Measurements from ENCODE around the gene MTMR3.
"Not testable (repeated sequence)": the region's sequence is repeated elsewhere in the genome, so short reads cannot be mapped to it uniquely, and the experiment has no call there.

Gene MTMR3

GRCh38 chr22:29951791-29952413, 68.9 kb downstream of the MTMR3 start:
- H3K9ac ChIP-seq (ENCODE audit: low read depth in 1 of 2, low read length in 2 of 2): no peak overlapping the region
- no peaks in the 10 kb centered on the region for H3K9me3 ChIP-seq (ENCODE audit: control insufficient read depth in 1 of 2, low read length in 2 of 2)
- no peak overlapping the region for H3K4me3 ChIP-seq (ENCODE audit: low read depth in 1 of 2, low read length in 2 of 2)
- H3K27ac ChIP-seq (ENCODE audit: low read depth, low read length): no peak overlapping the region
- H3K36me3 ChIP-seq (ENCODE audit: control insufficient read depth in 1 of 2, insufficient read depth in 2 of 2, low read length in 2 of 2): no peaks in the 10 kb centered on the region
- H3K4me1 ChIP-seq (ENCODE audit: control insufficient read depth in 1 of 2, insufficient read depth in 2 of 2, low read length in 2 of 2): no peaks in the 10 kb centered on the region
- H3K27me3 ChIP-seq (ENCODE audit: control insufficient read depth in 1 of 2, insufficient read depth in 2 of 2, low read length in 2 of 2): no peaks in the 10 kb centered on the region

- H3K4me3 ChIP-seq (ENCODE audit: low read depth in 1 of 2, low read length in 2 of 2): no peak overlapping the region
- H3K27ac ChIP-seq (ENCODE audit: low read depth, low read length): no peak overlapping the region
- no peaks in the 10 kb centered on the region for H3K4me1 ChIP-seq (ENCODE audit: control insufficient read depth in 1 of 2, insufficient read depth in 2 of 2, low read length in 2 of 2)
- no peaks in the 10 kb centered on the region for H3K36me3 ChIP-seq (ENCODE audit: control insufficient read depth in 1 of 2, insufficient read depth in 2 of 2, low read length in 2 of 2)
- no peaks in the 10 kb centered on the region for H3K27me3 ChIP-seq (ENCODE audit: control insufficient read depth in 1 of 2, insufficient read depth in 2 of 2, low read length in 2 of 2)
- H3K9ac ChIP-seq (ENCODE audit: low read depth in 1 of 2, low read length in 2 of 2): no peak overlapping the region
- no peaks in the 10 kb centered on the region for H3K9me3 ChIP-seq (ENCODE audit: control insufficient read depth in 1 of 2, low read length in 2 of 2)
Measured at GRCh38 chr22:29954203-29954855, 71.4 kb downstream of the MTMR3 start.

- no peaks in the 10 kb centered on the region for H3K4me1 ChIP-seq (ENCODE audit: control insufficient read depth in 1 of 2, insufficient read depth in 2 of 2, low read length in 2 of 2)
- no peak overlapping the region for H3K4me3 ChIP-seq (ENCODE audit: low read depth in 1 of 2, low read length in 2 of 2)
- H3K9ac ChIP-seq (ENCODE audit: low read depth in 1 of 2, low read length in 2 of 2): no peak overlapping the region
- no peaks in the 10 kb centered on the region for H3K9me3 ChIP-seq (ENCODE audit: control insufficient read depth in 1 of 2, low read length in 2 of 2)
- H3K36me3 ChIP-seq (ENCODE audit: control insufficient read depth in 1 of 2, insufficient read depth in 2 of 2, low read length in 2 of 2): no peaks in the 10 kb centered on the region
- no peak overlapping the region for H3K27ac ChIP-seq (ENCODE audit: low read depth, low read length)
- H3K27me3 ChIP-seq (ENCODE audit: control insufficient read depth in 1 of 2, insufficient read depth in 2 of 2, low read length in 2 of 2): no peaks in the 10 kb centered on the region
Measured at GRCh38 chr22:29956680-29957079, 73.7 kb downstream of the MTMR3 start.

- Histone ChIP-seq H3K36me3 (ENCODE audit: control insufficient read depth in 1 of 2, insufficient read depth in 2 of 2, low read length in 2 of 2) (no peaks in the 10 kb centered on the region), H3K27ac (ENCODE audit: low read depth, low read length) (no peak overlapping the region), H3K4me3 (ENCODE audit: low read depth in 1 of 2, low read length in 2 of 2) (no peak overlapping the region), H3K9me3 (ENCODE audit: control insufficient read depth in 1 of 2, low read length in 2 of 2) (no peaks in the 10 kb centered on the region), H3K27me3 (ENCODE audit: control insufficient read depth in 1 of 2, insufficient read depth in 2 of 2, low read length in 2 of 2) (no peaks in the 10 kb centered on the region), H3K4me1 (ENCODE audit: control insufficient read depth in 1 of 2, insufficient read depth in 2 of 2, low read length in 2 of 2) (no peaks in the 10 kb centered on the region), H3K9ac (ENCODE audit: low read depth in 1 of 2, low read length in 2 of 2) (no peak overlapping the region)
Measured at GRCh38 chr22:29958170-29958569, 75.2 kb downstream of the MTMR3 start.

- Histone ChIP-seq H3K27ac (ENCODE audit: low read depth, low read length) (no peak overlapping the region), H3K4me3 (ENCODE audit: low read depth in 1 of 2, low read length in 2 of 2) (no peak overlapping the region), H3K4me1 (ENCODE audit: control insufficient read depth in 1 of 2, insufficient read depth in 2 of 2, low read length in 2 of 2) (peaks cover 0 to 3% of the 10 kb centered on the region in 2 donors), H3K27me3 (ENCODE audit: control insufficient read depth in 1 of 2, insufficient read depth in 2 of 2, low read length in 2 of 2) (no peaks in the 10 kb centered on the region), H3K36me3 (ENCODE audit: control insufficient read depth in 1 of 2, insufficient read depth in 2 of 2, low read length in 2 of 2) (no peaks in the 10 kb centered on the region), H3K9ac (ENCODE audit: low read depth in 1 of 2, low read length in 2 of 2) (no peak overlapping the region), H3K9me3 (ENCODE audit: control insufficient read depth in 1 of 2, low read length in 2 of 2) (no peaks in the 10 kb centered on the region)
Measured at GRCh38 chr22:29964776-29965175, 81.8 kb downstream of the MTMR3 start.

GRCh38 chr22:29967461-29967860, 84.5 kb downstream of the MTMR3 start:
- no peak overlapping the region for H3K4me3 ChIP-seq (ENCODE audit: low read depth in 1 of 2, low read length in 2 of 2)
- no peak overlapping the region for H3K9ac ChIP-seq (ENCODE audit: low read depth in 1 of 2, low read length in 2 of 2)
- H3K27ac ChIP-seq (ENCODE audit: low read depth, low read length): no peak overlapping the region
- H3K27me3 ChIP-seq (ENCODE audit: control insufficient read depth in 1 of 2, insufficient read depth in 2 of 2, low read length in 2 of 2): no peaks in the 10 kb centered on the region
- peaks cover 3 to 8% of the 10 kb centered on the region in 2 donors for H3K4me1 ChIP-seq (ENCODE audit: control insufficient read depth in 1 of 2, insufficient read depth in 2 of 2, low read length in 2 of 2)
- no peaks in the 10 kb centered on the region for H3K9me3 ChIP-seq (ENCODE audit: control insufficient read depth in 1 of 2, low read length in 2 of 2)
- H3K36me3 ChIP-seq (ENCODE audit: control insufficient read depth in 1 of 2, insufficient read depth in 2 of 2, low read length in 2 of 2): peaks cover 4 to 6% of the 10 kb centered on the region in 2 donors

- Histone ChIP-seq H3K36me3 (ENCODE audit: control insufficient read depth in 1 of 2, insufficient read depth in 2 of 2, low read length in 2 of 2) (peaks cover 4 to 6% of the 10 kb centered on the region in 2 donors), H3K27ac (ENCODE audit: low read depth, low read length) (no peak overlapping the region), H3K27me3 (ENCODE audit: control insufficient read depth in 1 of 2, insufficient read depth in 2 of 2, low read length in 2 of 2) (no peaks in the 10 kb centered on the region), H3K9me3 (ENCODE audit: control insufficient read depth in 1 of 2, low read length in 2 of 2) (no peaks in the 10 kb centered on the region), H3K4me1 (ENCODE audit: control insufficient read depth in 1 of 2, insufficient read depth in 2 of 2, low read length in 2 of 2) (peaks cover 3 to 8% of the 10 kb centered on the region in 2 donors), H3K4me3 (ENCODE audit: low read depth in 1 of 2, low read length in 2 of 2) (no peak overlapping the region), H3K9ac (ENCODE audit: low read depth in 1 of 2, low read length in 2 of 2) (no peak overlapping the region)
Measured at GRCh38 chr22:29971607-29972006, 88.6 kb downstream of the MTMR3 start.

GRCh38 chr22:29972121-29972520, 89.1 kb downstream of the MTMR3 start:
- H3K4me1 ChIP-seq (ENCODE audit: control insufficient read depth in 1 of 2, insufficient read depth in 2 of 2, low read length in 2 of 2): peaks cover 3 to 8% of the 10 kb centered on the region in 2 donors
- H3K27me3 ChIP-seq (ENCODE audit: control insufficient read depth in 1 of 2, insufficient read depth in 2 of 2, low read length in 2 of 2): no peaks in the 10 kb centered on the region
- H3K27ac ChIP-seq (ENCODE audit: low read depth, low read length): no peak overlapping the region
- no peak overlapping the region for H3K4me3 ChIP-seq (ENCODE audit: low read depth in 1 of 2, low read length in 2 of 2)
- no peak overlapping the region for H3K9ac ChIP-seq (ENCODE audit: low read depth in 1 of 2, low read length in 2 of 2)
- no peaks in the 10 kb centered on the region for H3K9me3 ChIP-seq (ENCODE audit: control insufficient read depth in 1 of 2, low read length in 2 of 2)
- H3K36me3 ChIP-seq (ENCODE audit: control insufficient read depth in 1 of 2, insufficient read depth in 2 of 2, low read length in 2 of 2): peaks cover 4 to 6% of the 10 kb centered on the region in 2 donors

GRCh38 chr22:29973269-29973668, 90.3 kb downstream of the MTMR3 start:
- Histone ChIP-seq H3K4me1 (ENCODE audit: control insufficient read depth in 1 of 2, insufficient read depth in 2 of 2, low read length in 2 of 2) (peaks cover 0 to 8% of the 10 kb centered on the region in 2 donors), H3K4me3 (ENCODE audit: low read depth in 1 of 2, low read length in 2 of 2) (no peak overlapping the region), H3K27me3 (ENCODE audit: control insufficient read depth in 1 of 2, insufficient read depth in 2 of 2, low read length in 2 of 2) (no peaks in the 10 kb centered on the region), H3K36me3 (ENCODE audit: control insufficient read depth in 1 of 2, insufficient read depth in 2 of 2, low read length in 2 of 2) (peaks cover 4 to 6% of the 10 kb centered on the region in 2 donors), H3K27ac (ENCODE audit: low read depth, low read length) (no peak overlapping the region), H3K9ac (ENCODE audit: low read depth in 1 of 2, low read length in 2 of 2) (no peak overlapping the region), H3K9me3 (ENCODE audit: control insufficient read depth in 1 of 2, low read length in 2 of 2) (no peaks in the 10 kb centered on the region)

GRCh38 chr22:29973680-29974079, 90.7 kb downstream of the MTMR3 start:
- H3K4me1 ChIP-seq (ENCODE audit: control insufficient read depth in 1 of 2, insufficient read depth in 2 of 2, low read length in 2 of 2); H3K9me3 ChIP-seq (ENCODE audit: control insufficient read depth in 1 of 2, low read length in 2 of 2); H3K27ac ChIP-seq (ENCODE audit: low read depth, low read length); H3K4me3 ChIP-seq (ENCODE audit: low read depth in 1 of 2, low read length in 2 of 2); H3K27me3 ChIP-seq (ENCODE audit: control insufficient read depth in 1 of 2, insufficient read depth in 2 of 2, low read length in 2 of 2); H3K9ac ChIP-seq (ENCODE audit: low read depth in 1 of 2, low read length in 2 of 2); H3K36me3 ChIP-seq (ENCODE audit: control insufficient read depth in 1 of 2, insufficient read depth in 2 of 2, low read length in 2 of 2): not testable (repeated sequence)
